Vagina (tissue), 2 donors: ENCODE results near the gene P2RY6. TPM values are rescaled to one million over a fixed set of nuclear protein-coding genes. Genes with fewer than 3 reads are reported as not detected.
"Not testable (repeated sequence)": the region's sequence is repeated elsewhere in the genome, so short reads cannot be mapped to it uniquely, and the experiment has no call there.

Experiments
- DNase-seq, 2 donors: peaks; one replicate each; pipeline ENCODE4 v3.0.0-alpha.2; 2017; ENCODE audit errors: extremely low spot score in 2 of 2
- H3K27ac ChIP-seq: fragments of 200-600 bp; sonication (generic); one replicate; pipeline ENCODE4 v1.5.1; 2019
- H3K27me3 ChIP-seq: fragments of 200-600 bp; sonication (generic); one replicate; pipeline ENCODE4 v1.5.1; 2019
- H3K36me3 ChIP-seq, 2 donors: fragments of 200-600 bp; sonication (generic); one replicate each; pipeline ENCODE4 v1.5.1; 2017 to 2019
- H3K4me1 ChIP-seq: fragments of 200-600 bp; sonication (generic); one replicate; pipeline ENCODE4 v1.5.1; 2019
- H3K4me3 ChIP-seq, 2 donors: fragments of 200-600 bp; sonication (generic); 1 replicate in 1 of 2; 2 replicates in 1 of 2; pipeline ENCODE4 v1.5.1; 2016 to 2019
- H3K9me3 ChIP-seq: fragments of 200-600 bp; sonication (generic); one replicate; pipeline ENCODE4 v1.5.1; 2019
- POLR2A ChIP-seq, 2 donors: fragments of 450-650 bp; IDR thresholded peaks; one replicate each; pipeline ENCODE4 v1.6.1; 2017; ENCODE audit warnings: antibody characterized with exemption in 2 of 2, mild to moderate bottlenecking in 2 of 2, moderate library complexity in 2 of 2
- POLR2AphosphoS5 ChIP-seq, 2 donors: sonication (generic); formaldehyde crosslinking; IDR thresholded peaks; one replicate each; pipeline ENCODE4 v1.9.0; 2017; ENCODE audit warnings: antibody characterized with exemption in 2 of 2, mild to moderate bottlenecking in 2 of 2, low read depth in 1 of 2; ENCODE audit not compliant: insufficient read depth in 1 of 2
- intact Hi-C: fragments of 100-400 bp; cut with DNase I; formaldehyde crosslinking; loops from one replicate; pipeline ENCODE4 v1.15.1; 2023
- total RNA-seq: library from RNA; depleted of rRNA; stranded (reverse); fragments of >200 nt; gene quantifications from one replicate; pipeline ENCODE4 v1.2.3, GENCODE V29; 2016
- TF ChIP-seq, protein P1 (sequence below), 3 experiments: fragments of 450-650 bp in 2 of 3; fragments of 200-600 bp in 1 of 3; sonication (generic) in 1 of 3; IDR thresholded peaks; one replicate each; pipeline ENCODE4 v1.5.1; 2017 to 2019; ENCODE audit warnings: antibody characterized with exemption in 3 of 3, mild to moderate bottlenecking in 2 of 3, moderate library complexity in 2 of 3

Gene P2RY6
- total RNA-seq, 1 donor from 2014 or later, result 2.0 TPM

DNA sequence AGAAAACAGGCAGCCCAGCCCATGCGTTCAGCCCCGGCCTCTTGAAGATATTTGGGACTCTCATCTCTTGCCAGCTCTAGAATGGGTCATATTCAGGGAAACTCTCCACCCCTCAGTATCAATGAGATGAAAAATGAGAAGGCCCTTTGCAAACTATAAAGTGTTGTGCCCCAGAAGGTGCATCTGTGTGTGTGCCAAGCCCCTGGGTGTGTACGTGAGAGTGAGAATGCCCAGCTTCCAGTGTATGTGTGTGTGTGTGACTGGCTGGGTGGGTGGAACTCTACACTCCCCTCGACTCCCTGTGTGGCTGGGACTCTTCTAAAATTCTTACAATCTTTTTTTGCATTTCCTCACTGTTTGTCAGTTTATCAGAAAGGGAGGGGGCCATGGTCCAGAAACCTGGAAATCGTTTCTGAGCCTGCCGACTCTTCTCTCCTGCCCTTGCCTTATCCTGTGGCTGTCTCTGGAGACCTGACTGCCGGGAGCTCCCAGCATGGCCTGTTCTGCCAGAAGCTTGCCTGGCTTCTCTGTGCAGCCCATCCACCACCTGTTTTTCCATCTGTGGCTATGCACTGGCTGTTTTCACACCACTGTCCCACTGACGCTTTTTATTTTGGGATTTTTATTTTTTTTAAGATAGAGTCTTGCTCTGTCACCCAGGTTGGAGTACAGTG lies 1.2 kb downstream of the P2RY6 start:
- no peaks in the 10 kb centered on the region for H3K36me3 ChIP-seq
- intact Hi-C loops, result no loop called here
- H3K27me3 ChIP-seq, result no peaks in the 10 kb centered on the region
- no peak overlapping the region for H3K4me3 ChIP-seq
- no peak for DNase-seq
- no peaks in the 10 kb centered on the region for H3K4me1 ChIP-seq
- no peaks in the 10 kb centered on the region for H3K9me3 ChIP-seq
- TF ChIP-seq, protein P1, sequence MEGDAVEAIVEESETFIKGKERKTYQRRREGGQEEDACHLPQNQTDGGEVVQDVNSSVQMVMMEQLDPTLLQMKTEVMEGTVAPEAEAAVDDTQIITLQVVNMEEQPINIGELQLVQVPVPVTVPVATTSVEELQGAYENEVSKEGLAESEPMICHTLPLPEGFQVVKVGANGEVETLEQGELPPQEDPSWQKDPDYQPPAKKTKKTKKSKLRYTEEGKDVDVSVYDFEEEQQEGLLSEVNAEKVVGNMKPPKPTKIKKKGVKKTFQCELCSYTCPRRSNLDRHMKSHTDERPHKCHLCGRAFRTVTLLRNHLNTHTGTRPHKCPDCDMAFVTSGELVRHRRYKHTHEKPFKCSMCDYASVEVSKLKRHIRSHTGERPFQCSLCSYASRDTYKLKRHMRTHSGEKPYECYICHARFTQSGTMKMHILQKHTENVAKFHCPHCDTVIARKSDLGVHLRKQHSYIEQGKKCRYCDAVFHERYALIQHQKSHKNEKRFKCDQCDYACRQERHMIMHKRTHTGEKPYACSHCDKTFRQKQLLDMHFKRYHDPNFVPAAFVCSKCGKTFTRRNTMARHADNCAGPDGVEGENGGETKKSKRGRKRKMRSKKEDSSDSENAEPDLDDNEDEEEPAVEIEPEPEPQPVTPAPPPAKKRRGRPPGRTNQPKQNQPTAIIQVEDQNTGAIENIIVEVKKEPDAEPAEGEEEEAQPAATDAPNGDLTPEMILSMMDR (IDR thresholded peaks at IDR 0.05), result no peak
- TF ChIP-seq POLR2A (IDR thresholded peaks at IDR 0.05), result no peak
- TF ChIP-seq POLR2AphosphoS5 (IDR thresholded peaks at IDR 0.05; ENCODE audit: insufficient read depth in 1 of 2, low read depth in 1 of 2), result no peak
- H3K27ac ChIP-seq, result no peak overlapping the region

DNA sequence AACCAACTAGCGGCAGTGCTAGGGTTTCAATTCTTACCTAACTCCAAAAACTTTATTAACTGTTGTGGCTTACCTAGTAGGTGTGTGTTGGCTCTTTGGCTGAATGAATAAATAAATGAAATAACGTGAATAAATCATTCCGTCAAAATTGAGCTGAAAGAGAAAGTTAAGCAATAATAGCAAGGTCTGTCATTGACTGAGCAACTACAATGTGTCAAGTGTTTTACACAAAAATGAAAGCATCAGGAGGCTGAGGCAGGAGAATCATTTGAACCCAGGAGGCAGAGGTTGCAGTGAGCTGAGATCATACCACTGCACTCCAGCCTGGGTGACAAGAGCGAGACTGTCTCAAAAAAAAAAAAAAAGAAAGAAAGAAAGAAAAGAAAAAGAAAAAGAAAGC lies 2.1 kb downstream of the P2RY6 start:
- H3K36me3 ChIP-seq, intact Hi-C loops, H3K27ac ChIP-seq, H3K4me1 ChIP-seq, H3K9me3 ChIP-seq, DNase-seq, H3K27me3 ChIP-seq, H3K4me3 ChIP-seq: not testable (repeated sequence)

DNA sequence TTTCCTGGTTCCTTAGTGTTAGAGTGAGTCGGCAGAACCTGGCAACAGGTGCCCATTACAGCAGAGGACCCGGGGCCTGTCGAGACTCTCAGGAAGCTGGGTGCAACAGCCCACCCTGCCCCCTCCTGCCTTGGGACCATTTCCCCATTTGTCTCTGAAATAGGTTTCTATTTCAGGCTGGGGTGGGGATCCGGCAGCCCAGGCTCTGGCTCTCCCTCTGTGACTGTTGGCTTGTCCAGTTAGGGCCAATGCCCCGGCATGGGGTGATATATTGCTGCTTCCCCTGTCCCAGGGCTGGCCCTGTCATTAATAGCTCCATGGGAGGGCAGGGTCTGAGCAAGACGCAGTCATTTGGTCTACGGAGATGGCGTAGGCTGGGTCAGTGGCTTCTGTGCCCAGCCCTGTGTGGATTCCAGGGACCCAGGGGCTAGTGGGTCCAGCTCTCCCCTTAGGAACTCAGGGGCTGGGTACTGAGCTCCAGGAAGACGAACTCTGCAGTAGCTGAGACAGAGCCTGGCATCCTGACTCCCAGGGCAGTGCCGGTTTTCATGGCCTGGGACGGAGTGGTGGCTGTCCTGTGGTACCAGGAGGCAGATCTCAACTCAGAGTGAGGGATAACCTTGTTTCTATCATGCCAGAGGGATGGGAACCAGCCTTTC lies 2.7 kb downstream of the P2RY6 start:
- no peaks in the 10 kb centered on the region for H3K4me1 ChIP-seq
- no peak for DNase-seq
- intact Hi-C loops, result no loop called here
- H3K27ac ChIP-seq, result no peak overlapping the region
- TF ChIP-seq POLR2A (IDR thresholded peaks at IDR 0.05) (no peak), POLR2AphosphoS5 (IDR thresholded peaks at IDR 0.05; ENCODE audit: insufficient read depth in 1 of 2, low read depth in 1 of 2) (no peak)
- TF ChIP-seq, protein P1 (IDR thresholded peaks at IDR 0.05), result no peak
- no peaks in the 10 kb centered on the region for H3K27me3 ChIP-seq
- H3K36me3 ChIP-seq, result no peaks in the 10 kb centered on the region
- no peak overlapping the region for H3K4me3 ChIP-seq
- H3K9me3 ChIP-seq, result no peaks in the 10 kb centered on the region

DNA sequence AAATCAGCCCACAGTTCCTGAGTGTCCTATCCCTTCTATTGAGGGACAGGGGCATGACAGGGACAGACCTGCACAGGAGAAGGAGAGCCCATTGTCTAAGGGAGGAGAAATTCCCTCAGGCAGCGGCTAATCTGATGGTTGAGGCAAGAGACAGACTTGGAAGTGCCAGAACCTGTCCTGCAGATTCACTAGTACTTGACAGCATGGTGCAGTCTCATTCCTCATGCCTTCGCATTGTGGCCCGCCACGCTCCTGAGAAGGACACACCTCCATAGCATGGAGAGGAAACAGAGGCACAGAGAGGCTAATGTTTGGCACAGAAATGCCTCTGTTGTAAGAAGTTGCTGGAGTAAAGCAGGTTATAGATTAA lies 3.2 kb downstream of the P2RY6 start:
- Histone ChIP-seq H3K36me3 (no peaks in the 10 kb centered on the region), H3K4me3 (no peak overlapping the region), H3K9me3 (no peaks in the 10 kb centered on the region), H3K27ac (no peak overlapping the region), H3K27me3 (no peaks in the 10 kb centered on the region), H3K4me1 (no peaks in the 10 kb centered on the region)
- intact Hi-C loops, result no loop called here
- DNase-seq, result no peak
- TF ChIP-seq POLR2AphosphoS5 (IDR thresholded peaks at IDR 0.05; ENCODE audit: insufficient read depth in 1 of 2, low read depth in 1 of 2) (no peak), POLR2A (IDR thresholded peaks at IDR 0.05) (no peak)
- TF ChIP-seq, protein P1 (IDR thresholded peaks at IDR 0.05), result no peak

DNA sequence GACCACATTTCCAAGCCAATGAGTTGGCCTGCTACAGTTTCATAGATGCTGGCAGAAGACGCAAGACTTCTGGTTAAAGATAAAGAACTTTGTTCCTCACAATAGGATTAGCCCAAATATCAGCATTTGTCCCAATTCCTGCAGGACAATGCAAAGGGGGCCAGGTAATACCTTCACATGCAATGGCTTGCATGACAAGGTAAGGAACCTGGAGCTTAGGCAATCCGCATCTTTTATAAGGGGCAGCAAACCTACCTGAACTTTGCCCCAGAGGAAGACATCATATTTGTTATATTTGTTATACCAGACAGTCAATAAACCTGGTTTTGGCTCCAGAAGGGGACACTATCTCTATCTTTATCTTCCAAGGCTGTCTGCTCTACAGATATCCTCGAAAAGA lies 5.3 kb downstream of the P2RY6 start:
- Histone ChIP-seq H3K4me3 (no peak overlapping the region), H3K27me3 (no peaks in the 10 kb centered on the region), H3K4me1 (no peaks in the 10 kb centered on the region), H3K9me3 (no peaks in the 10 kb centered on the region), H3K27ac (no peak overlapping the region), H3K36me3 (no peaks in the 10 kb centered on the region)
- DNase-seq, result no peak
- intact Hi-C loops, result no loop called here
- TF ChIP-seq POLR2A (IDR thresholded peaks at IDR 0.05) (no peak), POLR2AphosphoS5 (IDR thresholded peaks at IDR 0.05; ENCODE audit: insufficient read depth in 1 of 2, low read depth in 1 of 2) (no peak)
- TF ChIP-seq, protein P1 (IDR thresholded peaks at IDR 0.05), result no peak
